T-helper 1 cell treated with Interleukin-12 subunit alpha and Interleukin-12 subunit beta and Interleukin-4 antibody, amounts not matched to agents 30 ng/mL and 1 ng/mL, for 36 hours (primary cell): Measurements from ENCODE around the gene IFIT2. TPM values are rescaled to one million over a fixed set of nuclear protein-coding genes. Genes with fewer than 3 reads are reported as not detected.
"Not testable (repeated sequence)": the region's sequence is repeated elsewhere in the genome, so short reads cannot be mapped to it uniquely, and the experiment has no call there.

Experiments
- intact Hi-C: fragments of 100-400 bp; cut with micrococcal nuclease; formaldehyde crosslinking; loops from one replicate; pipeline ENCODE4 v1.15.1; 2024
- total RNA-seq: library from RNA; stranded (reverse); gene quantifications from 2 replicates; pipeline ENCODE4 v1.2.3, GENCODE V29; 2022

Gene IFIT2, protein sequence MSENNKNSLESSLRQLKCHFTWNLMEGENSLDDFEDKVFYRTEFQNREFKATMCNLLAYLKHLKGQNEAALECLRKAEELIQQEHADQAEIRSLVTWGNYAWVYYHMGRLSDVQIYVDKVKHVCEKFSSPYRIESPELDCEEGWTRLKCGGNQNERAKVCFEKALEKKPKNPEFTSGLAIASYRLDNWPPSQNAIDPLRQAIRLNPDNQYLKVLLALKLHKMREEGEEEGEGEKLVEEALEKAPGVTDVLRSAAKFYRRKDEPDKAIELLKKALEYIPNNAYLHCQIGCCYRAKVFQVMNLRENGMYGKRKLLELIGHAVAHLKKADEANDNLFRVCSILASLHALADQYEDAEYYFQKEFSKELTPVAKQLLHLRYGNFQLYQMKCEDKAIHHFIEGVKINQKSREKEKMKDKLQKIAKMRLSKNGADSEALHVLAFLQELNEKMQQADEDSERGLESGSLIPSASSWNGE
- total RNA-seq, result 2.4 and 2.5 TPM in 2 replicates

GRCh38 chr10:89301721-89302445 lies at the start of gene IFIT2:
Gene IFIT2, plus strand, starts transcription at chr10:89302046. Its CDS starts 78 bp downstream, at chr10:89302124.
- intact Hi-C loops, result loop anchor here (1.0 to 2.0 kb wide), 6 partner anchors 25 to 399 kb away; partner anchors contain the start of genes IFIT1, IFIT3, IFIT5 and KIF20B

GRCh38 chr10:89252225-89252585 lies 49.6 kb upstream of the IFIT2 start:
- intact Hi-C loops, result loop anchor here (1.0 to 5.0 kb wide), 3 partner anchors 392 to 470 kb away; partner anchors contain the start of gene KIF20B

GRCh38 chr10:89255091-89255579 lies 46.7 kb upstream of the IFIT2 start:
- intact Hi-C loops, result not testable (repeated sequence)

DNA sequence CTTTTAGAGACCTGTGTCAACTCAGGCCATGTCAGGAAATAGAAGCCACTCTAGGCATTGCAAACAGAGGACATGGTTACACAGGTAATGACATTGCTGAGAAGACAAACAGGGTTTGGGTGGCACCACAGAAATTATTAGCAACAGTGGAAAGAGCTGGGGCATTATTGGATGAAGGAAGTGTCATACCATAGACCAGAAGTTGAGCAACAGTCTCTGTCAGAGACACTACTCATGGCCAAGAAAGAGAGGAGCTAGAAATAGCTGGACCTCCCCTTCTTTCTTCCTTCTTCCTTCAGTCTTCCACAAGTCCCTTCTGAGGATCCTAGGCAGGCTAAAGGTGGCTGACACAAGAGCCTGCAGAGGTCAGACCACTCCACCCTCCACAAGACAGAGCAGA lies 46.1 kb upstream of the IFIT2 start:
- intact Hi-C loops, result no loop called here

DNA sequence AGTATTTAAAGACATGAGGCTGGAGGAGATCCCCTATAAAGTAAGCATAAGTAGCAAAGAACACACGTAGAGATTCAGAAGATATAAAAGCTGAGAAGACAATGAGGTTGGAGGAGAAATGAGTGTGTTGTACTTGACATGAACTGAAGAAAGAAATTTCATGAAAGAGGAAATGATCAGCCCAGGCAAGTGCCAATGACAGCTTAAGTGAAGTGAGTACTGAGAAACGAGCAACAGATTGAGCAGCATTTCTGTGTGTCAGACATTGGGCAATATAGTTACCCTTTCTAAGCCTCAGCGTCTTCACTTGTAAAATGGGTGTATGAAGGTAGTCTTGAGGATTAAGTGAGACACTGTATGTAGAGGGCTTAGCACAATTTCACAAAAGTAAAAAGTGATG lies 45.5 kb upstream of the IFIT2 start:
- intact Hi-C loops, result no loop called here

GRCh38 chr10:89256962-89257361 lies 44.9 kb upstream of the IFIT2 start:
- intact Hi-C loops, result no loop called here

- intact Hi-C loops, result no loop called here
These were observed 44.3 kb upstream of the IFIT2 start for GRCh38 chr10:89257581-89257980.

- intact Hi-C loops, result no loop called here
These were observed 43.0 kb upstream of the IFIT2 start for GRCh38 chr10:89258881-89259280.

DNA sequence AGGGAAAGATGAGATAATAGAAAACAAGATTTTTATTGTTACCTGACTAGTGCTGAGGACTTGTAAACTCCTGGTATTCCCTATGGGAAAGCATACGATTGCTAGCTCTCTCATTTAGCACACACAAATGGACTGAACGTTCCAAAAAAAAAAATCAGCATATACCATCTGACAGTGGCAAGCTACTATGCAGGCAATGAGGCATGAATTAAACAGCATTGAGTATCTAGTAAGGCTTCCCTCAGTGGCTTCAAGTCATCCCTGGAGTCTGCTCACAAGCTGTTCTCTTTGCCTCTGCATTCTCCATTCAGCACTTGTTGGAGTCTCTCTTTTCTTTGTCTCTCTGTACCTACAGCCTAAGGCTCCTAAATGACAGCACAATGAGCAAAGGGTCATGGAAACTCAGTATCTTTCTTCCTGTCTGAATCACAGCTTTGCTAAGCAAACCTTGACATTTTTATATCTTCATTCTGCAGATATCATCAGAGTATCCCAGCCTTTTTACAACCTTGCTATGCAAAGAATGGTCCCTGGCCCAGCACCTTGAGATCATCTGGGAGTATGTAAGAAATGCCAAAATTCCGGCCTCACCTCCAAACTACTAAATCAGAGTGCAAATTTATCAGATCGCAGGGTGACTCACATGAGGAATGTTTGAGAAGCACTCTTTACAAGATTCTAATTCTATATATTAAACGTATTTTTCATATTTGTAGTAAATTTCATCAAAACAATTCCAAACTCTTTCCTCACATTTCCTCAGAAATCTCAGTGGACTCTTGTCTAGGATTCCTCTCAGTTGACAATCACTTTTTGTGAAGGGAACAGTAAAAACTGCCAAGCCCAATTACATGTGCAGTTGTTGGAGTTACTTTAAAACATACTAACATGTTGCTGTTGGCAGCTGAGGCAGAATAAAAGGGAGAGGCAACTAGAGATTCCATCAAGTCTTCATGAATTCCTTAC lies 39.5 kb upstream of the IFIT2 start:
- intact Hi-C loops, result no loop called here

DNA sequence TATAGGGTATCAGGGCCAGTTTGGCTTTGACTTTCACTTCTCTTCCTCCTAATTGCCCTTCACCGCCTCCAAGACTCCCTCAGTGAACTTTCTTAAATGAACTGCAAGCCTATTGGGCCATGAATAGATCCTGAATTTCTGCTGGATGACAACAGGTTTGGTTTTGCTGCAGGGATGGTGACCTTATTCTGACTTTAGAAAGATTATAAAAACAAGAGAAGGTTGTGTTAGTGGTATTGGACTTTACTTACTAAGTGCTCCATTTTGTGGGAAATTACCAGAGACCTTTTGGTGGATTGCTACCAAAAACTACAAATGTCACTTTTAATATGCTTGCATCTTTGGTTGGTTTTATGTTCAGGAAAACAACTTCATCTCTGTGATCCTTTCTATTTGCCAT lies 38.8 kb upstream of the IFIT2 start:
- intact Hi-C loops, result no loop called here

GRCh38 chr10:89263531-89263930 lies 38.3 kb upstream of the IFIT2 start:
- intact Hi-C loops, result no loop called here

- intact Hi-C loops, result no loop called here
These were observed 35.0 kb upstream of the IFIT2 start for GRCh38 chr10:89266721-89267453.

DNA sequence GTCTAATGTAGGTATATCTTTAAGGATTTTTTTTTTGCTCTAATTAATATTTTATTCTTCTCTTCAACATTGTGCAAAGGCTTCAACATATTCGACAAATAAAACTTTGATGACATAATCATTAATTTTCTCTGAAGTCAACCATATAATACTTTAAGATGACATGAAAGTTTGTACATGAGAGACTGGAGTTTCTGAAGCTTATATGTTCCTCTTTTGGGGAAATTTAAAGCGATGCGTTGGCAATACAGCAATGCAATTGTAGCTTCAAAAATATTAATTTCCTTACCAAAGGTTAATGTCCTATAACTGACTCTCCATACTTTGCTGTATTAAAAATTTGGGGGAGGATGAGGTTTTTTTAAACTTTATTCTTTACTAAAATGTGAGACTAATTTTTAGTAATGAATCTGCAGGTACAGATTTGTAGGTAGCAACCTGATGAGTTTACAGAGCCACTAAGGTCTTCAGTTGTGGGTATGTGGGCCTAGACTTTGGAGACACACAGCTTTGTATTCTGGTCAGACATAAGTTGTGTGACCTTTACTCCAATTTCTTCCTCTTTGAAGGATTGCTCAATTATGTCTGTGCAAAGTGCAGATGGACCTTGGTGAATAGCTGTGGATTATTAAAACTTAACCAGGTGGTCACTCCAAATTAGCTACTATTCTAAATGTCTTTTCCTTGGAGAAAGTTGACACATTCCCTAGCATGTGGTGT lies 32.3 kb upstream of the IFIT2 start:
- intact Hi-C loops, result no loop called here

DNA sequence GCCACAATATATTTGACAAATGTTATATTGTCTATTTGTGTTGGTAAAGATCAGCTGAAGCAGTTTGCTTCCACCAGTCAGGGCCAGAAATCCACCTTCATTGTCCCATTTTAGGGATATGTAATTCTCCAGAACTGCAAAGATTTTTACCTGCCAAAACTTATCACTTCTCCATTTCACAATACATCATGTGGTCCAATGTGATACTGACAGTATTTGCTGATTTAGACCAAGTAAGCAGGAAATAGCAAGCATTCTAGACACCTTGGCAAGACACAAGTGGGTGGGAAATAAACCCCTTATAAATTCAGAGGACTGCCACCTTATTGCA lies 31.7 kb upstream of the IFIT2 start:
- intact Hi-C loops, result no loop called here

- intact Hi-C loops, result no loop called here
These were observed 30.3 kb upstream of the IFIT2 start for GRCh38 chr10:89271532-89271931.

DNA sequence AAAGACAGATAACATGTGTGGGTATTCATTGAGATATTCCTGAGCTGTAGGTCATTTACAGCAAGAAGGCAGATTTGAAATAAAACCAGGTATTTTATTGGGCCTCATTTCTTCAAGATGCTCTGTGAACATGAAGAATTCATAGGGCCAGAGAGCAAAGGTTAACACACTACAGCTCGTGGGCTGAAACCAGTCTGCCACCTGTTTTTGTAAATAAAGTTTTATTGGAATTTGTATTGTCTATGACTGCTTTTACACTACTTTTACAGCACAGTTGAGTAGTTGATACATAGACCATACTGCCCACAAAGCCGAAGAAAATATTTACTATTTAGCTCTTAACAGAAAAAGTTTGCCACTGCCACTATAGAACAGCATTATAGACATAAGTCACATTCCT lies 28.2 kb upstream of the IFIT2 start:
- intact Hi-C loops, result no loop called here

DNA sequence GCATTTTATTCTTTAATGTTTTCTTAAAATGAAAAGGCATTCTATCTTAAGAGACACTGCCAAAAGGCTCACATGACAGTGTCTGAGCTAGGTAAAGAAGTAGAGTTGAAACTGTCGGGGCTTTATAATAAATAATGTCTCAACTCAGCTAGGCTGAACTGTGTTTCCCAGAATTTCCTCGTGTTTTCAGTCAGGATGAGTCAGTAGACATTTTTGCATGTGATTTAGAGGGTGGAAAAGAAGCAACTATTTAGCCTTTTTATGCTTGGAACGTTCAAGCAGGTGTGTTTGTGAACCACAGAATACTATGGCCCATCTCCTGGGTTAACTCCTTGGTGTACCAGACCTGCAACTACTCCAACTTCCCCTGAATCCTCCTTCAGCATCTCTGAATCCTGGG lies 26.9 kb upstream of the IFIT2 start:
- intact Hi-C loops, result no loop called here

DNA sequence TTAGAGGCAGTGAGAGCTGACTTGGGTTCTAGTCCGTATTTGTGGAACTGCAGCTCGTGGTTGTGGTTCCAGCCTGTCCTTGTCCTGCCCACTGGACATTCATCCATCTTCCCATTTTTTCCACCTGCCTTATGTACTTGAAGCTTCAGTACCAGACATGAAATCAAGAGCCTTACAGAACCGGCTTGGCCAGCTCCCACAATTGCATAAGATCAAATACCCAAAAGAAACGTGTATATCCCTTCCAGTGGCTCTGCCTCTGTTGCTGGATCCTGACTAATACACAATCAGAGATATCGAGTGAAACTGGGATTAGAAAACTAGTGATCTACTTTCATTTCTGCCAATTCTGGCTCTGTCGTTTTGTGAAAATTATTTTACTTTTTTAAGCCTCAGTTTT lies 26.5 kb upstream of the IFIT2 start:
- intact Hi-C loops, result no loop called here

- intact Hi-C loops, result no loop called here
These were observed 23.8 kb upstream of the IFIT2 start for GRCh38 chr10:89278034-89278535.

- intact Hi-C loops, result no loop called here
These were observed 22.9 kb upstream of the IFIT2 start for GRCh38 chr10:89278900-89279392.
